GM12878 (cell line): ENCODE data around the gene GIMAP8.

Experiments
- BRCA1 ChIP-seq: IDR thresholded peaks from 2 replicates; pipeline ENCODE4 v1.6.1; 2011; ENCODE audit warnings: low read depth, low read length, improper control_type of control experiment
- CTCF ChIP-seq, 3 experiments: IDR thresholded peaks in 2 of 3; conservative IDR thresholded peaks in 1 of 3; 2 replicates each; pipeline ENCODE4 v1.5.1; 2011; ENCODE audit warnings: low read depth in 3 of 3, low read length in 3 of 3, mild to moderate bottlenecking in 3 of 3, control low read depth in 2 of 3, moderate library complexity in 2 of 3, inconsistent platforms in 1 of 3, mixed read lengths in 1 of 3; ENCODE audit not compliant: control insufficient read depth in 2 of 3, insufficient read depth in 1 of 3; ENCODE audit errors: extremely low read depth in 1 of 3
- SMC3 ChIP-seq: IDR thresholded peaks from 2 replicates; pipeline ENCODE4 v1.6.1; 2011; ENCODE audit warnings: low read length, improper control_type of control experiment, borderline replicate concordance
- SP1 ChIP-seq: IDR thresholded peaks from one replicate; pipeline ENCODE4 v1.6.1; 2011; ENCODE audit warnings: low read depth, low read length
- ZNF24 ChIP-seq: fragments of 450-650 bp; IDR thresholded peaks from 2 replicates; pipeline ENCODE4 v1.6.1; 2017; ENCODE audit warnings: antibody characterized with exemption, mild to moderate bottlenecking

- no peak for TF ChIP-seq BRCA1
- peak; percentile 13 to 39 (median 19); a peak in 4 of 6 replicates for TF ChIP-seq CTCF (IDR thresholded peaks at IDR 0.05 in 2 of 3, conservative IDR thresholded peaks at IDR 0.05 in 1 of 3; ENCODE audit: control insufficient read depth in 2 of 3, extremely low read depth in 1 of 3, insufficient read depth in 1 of 3, low read depth in 3 of 3, low read length in 3 of 3)
- peak; percentile 55 for TF ChIP-seq SP1
- TF ChIP-seq ZNF24 = peak; percentile 73; the same call in 1 of the 2 replicates
- no peak; the same call in 1 of the 2 replicates for TF ChIP-seq SMC3
Measured at GRCh38 chr7:150404805-150405583, 45.4 kb upstream of the GIMAP8 start.
